Measurements from ENCODE around the gene WWOX.
A peak's percentile ranks its signal among the peaks of the same experiment; 100 is the strongest.

The WWOX gene

GRCh38 chr16:78770353-78771091, 671.1 kb downstream of the WWOX start:
- peak; percentile 92 for ATAC-seq (ENCODE audit: low read depth)
- Mint-ChIP-seq H3K4me3 (no peak overlapping the region), H3K27me3 (no peaks in the 10 kb centered on the region), H3K27ac (no peak overlapping the region), H3K9me3 (no peaks in the 10 kb centered on the region), H3K4me1 (peaks cover 12% of the 10 kb centered on the region), H3K36me3 (no peaks in the 10 kb centered on the region)
- peak; percentile 82 to 87 for DNase-seq (ENCODE audit: low spot score in 2 of 2)

GRCh38 chr16:78773291-78773702, 673.8 kb downstream of the WWOX start:
- Mint-ChIP-seq H3K4me3 (no peak overlapping the region), H3K4me1 (peaks cover 15% of the 10 kb centered on the region), H3K27ac (no peak overlapping the region), H3K9me3 (no peaks in the 10 kb centered on the region), H3K27me3 (peaks cover 4% of the 10 kb centered on the region), H3K36me3 (no peaks in the 10 kb centered on the region)
- DNase-seq (ENCODE audit: low spot score in 2 of 2) (no peak), ATAC-seq (ENCODE audit: low read depth) (no peak)

- ATAC-seq (ENCODE audit: low read depth), result no peak
- Mint-ChIP-seq H3K27ac (no peak overlapping the region), H3K4me3 (no peak overlapping the region), H3K9me3 (no peaks in the 10 kb centered on the region), H3K36me3 (peaks cover 2% of the 10 kb centered on the region), H3K27me3 (peaks cover 7% of the 10 kb centered on the region), H3K4me1 (peaks cover 16% of the 10 kb centered on the region)
- DNase-seq (ENCODE audit: low spot score in 2 of 2), result no peak
Observed at GRCh38 chr16:78773706-78774105, 674.3 kb downstream of the WWOX start.

- ATAC-seq (ENCODE audit: low read depth), result no peak
- no peak overlapping the region for H3K4me3 Mint-ChIP-seq
- no peaks in the 10 kb centered on the region for H3K9me3 Mint-ChIP-seq
- DNase-seq (ENCODE audit: low spot score in 2 of 2), result no peak
- H3K27ac Mint-ChIP-seq, result no peak overlapping the region
- H3K27me3 Mint-ChIP-seq, result peaks cover 7% of the 10 kb centered on the region
- peaks cover 2% of the 10 kb centered on the region for H3K36me3 Mint-ChIP-seq
- peaks cover 10% of the 10 kb centered on the region for H3K4me1 Mint-ChIP-seq
Observed at GRCh38 chr16:78775161-78775561, 675.7 kb downstream of the WWOX start.

- H3K4me1 Mint-ChIP-seq, result peaks cover 6% of the 10 kb centered on the region
- no peak overlapping the region for H3K4me3 Mint-ChIP-seq
- DNase-seq (ENCODE audit: low spot score in 2 of 2), result no peak
- peaks cover 7% of the 10 kb centered on the region for H3K36me3 Mint-ChIP-seq
- peaks cover 7% of the 10 kb centered on the region for H3K27me3 Mint-ChIP-seq
- no peak for ATAC-seq (ENCODE audit: low read depth)
- H3K9me3 Mint-ChIP-seq, result no peaks in the 10 kb centered on the region
- H3K27ac Mint-ChIP-seq, result no peak overlapping the region
Observed at GRCh38 chr16:78778101-78779004, 678.9 kb downstream of the WWOX start.

- Mint-ChIP-seq H3K4me3 (no peak overlapping the region), H3K4me1 (peaks cover 6% of the 10 kb centered on the region), H3K9me3 (no peaks in the 10 kb centered on the region), H3K36me3 (peaks cover 7% of the 10 kb centered on the region), H3K27ac (no peak overlapping the region), H3K27me3 (peaks cover 7% of the 10 kb centered on the region)
- no peak for DNase-seq (ENCODE audit: low spot score in 2 of 2)
- ATAC-seq (ENCODE audit: low read depth), result no peak
Observed at GRCh38 chr16:78780808-78781207, 681.4 kb downstream of the WWOX start.

- H3K9me3 Mint-ChIP-seq, result no peaks in the 10 kb centered on the region
- DNase-seq (ENCODE audit: low spot score in 2 of 2) (no peak), ATAC-seq (ENCODE audit: low read depth) (no peak)
- H3K27me3 Mint-ChIP-seq, result peaks cover 4% of the 10 kb centered on the region
- H3K4me3 Mint-ChIP-seq, result no peak overlapping the region
- H3K4me1 Mint-ChIP-seq, result peaks cover 5% of the 10 kb centered on the region
- no peak overlapping the region for H3K27ac Mint-ChIP-seq
- H3K36me3 Mint-ChIP-seq, result peaks cover 7% of the 10 kb centered on the region
Observed at GRCh38 chr16:78782572-78782971, 683.1 kb downstream of the WWOX start.

GRCh38 chr16:78783570-78784079, 684.2 kb downstream of the WWOX start:
- peaks cover 5% of the 10 kb centered on the region for H3K36me3 Mint-ChIP-seq
- H3K27ac Mint-ChIP-seq, result no peak overlapping the region
- no peak for ATAC-seq (ENCODE audit: low read depth)
- DNase-seq (ENCODE audit: low spot score in 2 of 2), result no peak
- no peaks in the 10 kb centered on the region for H3K27me3 Mint-ChIP-seq
- H3K4me3 Mint-ChIP-seq, result no peak overlapping the region
- no peaks in the 10 kb centered on the region for H3K4me1 Mint-ChIP-seq
- H3K9me3 Mint-ChIP-seq, result no peaks in the 10 kb centered on the region

GRCh38 chr16:78784771-78785170, 685.3 kb downstream of the WWOX start:
- Mint-ChIP-seq H3K4me3 (no peak overlapping the region), H3K9me3 (no peaks in the 10 kb centered on the region), H3K4me1 (no peaks in the 10 kb centered on the region), H3K27me3 (no peaks in the 10 kb centered on the region), H3K36me3 (peaks cover 5% of the 10 kb centered on the region), H3K27ac (no peak overlapping the region)
- DNase-seq (ENCODE audit: low spot score in 2 of 2) (no peak), ATAC-seq (ENCODE audit: low read depth) (no peak)

GRCh38 chr16:78785218-78785617, 685.8 kb downstream of the WWOX start:
- no peak overlapping the region for H3K27ac Mint-ChIP-seq
- no peaks in the 10 kb centered on the region for H3K4me1 Mint-ChIP-seq
- no peaks in the 10 kb centered on the region for H3K9me3 Mint-ChIP-seq
- H3K36me3 Mint-ChIP-seq, result peaks cover 5% of the 10 kb centered on the region
- no peak for DNase-seq (ENCODE audit: low spot score in 2 of 2)
- H3K4me3 Mint-ChIP-seq, result no peak overlapping the region
- no peaks in the 10 kb centered on the region for H3K27me3 Mint-ChIP-seq
- no peak for ATAC-seq (ENCODE audit: low read depth)

- Mint-ChIP-seq H3K4me1 (no peaks in the 10 kb centered on the region), H3K27ac (no peak overlapping the region), H3K27me3 (no peaks in the 10 kb centered on the region), H3K4me3 (no peak overlapping the region), H3K36me3 (peaks cover 5% of the 10 kb centered on the region), H3K9me3 (no peaks in the 10 kb centered on the region)
- DNase-seq (ENCODE audit: low spot score in 2 of 2) (no peak), ATAC-seq (ENCODE audit: low read depth) (no peak)
Observed at GRCh38 chr16:78786635-78787034, 687.2 kb downstream of the WWOX start.

GRCh38 chr16:78788276-78788675, 688.8 kb downstream of the WWOX start:
- Mint-ChIP-seq H3K4me1 (no peaks in the 10 kb centered on the region), H3K36me3 (no peaks in the 10 kb centered on the region), H3K27me3 (no peaks in the 10 kb centered on the region), H3K27ac (no peak overlapping the region), H3K9me3 (no peaks in the 10 kb centered on the region), H3K4me3 (no peak overlapping the region)
- no peak for ATAC-seq (ENCODE audit: low read depth)
- no peak for DNase-seq (ENCODE audit: low spot score in 2 of 2)

- Mint-ChIP-seq H3K4me3 (no peak overlapping the region), H3K27me3 (no peaks in the 10 kb centered on the region), H3K4me1 (no peaks in the 10 kb centered on the region), H3K27ac (no peak overlapping the region), H3K9me3 (no peaks in the 10 kb centered on the region), H3K36me3 (no peaks in the 10 kb centered on the region)
- no peak for ATAC-seq (ENCODE audit: low read depth)
- DNase-seq (ENCODE audit: low spot score in 2 of 2), result no peak
Observed at GRCh38 chr16:78788696-78789095, 689.2 kb downstream of the WWOX start.

- H3K36me3 Mint-ChIP-seq, result no peaks in the 10 kb centered on the region
- H3K9me3 Mint-ChIP-seq, result no peaks in the 10 kb centered on the region
- peaks cover under 1% of the 10 kb centered on the region for H3K4me1 Mint-ChIP-seq
- DNase-seq (ENCODE audit: low spot score in 2 of 2) (no peak), ATAC-seq (ENCODE audit: low read depth) (no peak)
- H3K27me3 Mint-ChIP-seq, result no peaks in the 10 kb centered on the region
- H3K4me3 Mint-ChIP-seq, result no peak overlapping the region
- H3K27ac Mint-ChIP-seq, result no peak overlapping the region
Observed at GRCh38 chr16:78789561-78789960, 690.1 kb downstream of the WWOX start.
